Activated CD8-positive, alpha-beta memory T cell treated with anti-CD3 and anti-CD28 coated beads for 48 hours (primary cell): ENCODE data around the gene MT2A.
"Not testable (repeated sequence)": the region's sequence is repeated elsewhere in the genome, so short reads cannot be mapped to it uniquely, and the experiment has no call there.

Experiments used
- DNase-seq, 3 experiments: peaks; one replicate each; pipeline ENCODE4 v3.0.0-alpha.2; 2020; ENCODE audit warnings: low read depth in 2 of 3, low spot score in 2 of 3

The MT2A gene

DNA sequence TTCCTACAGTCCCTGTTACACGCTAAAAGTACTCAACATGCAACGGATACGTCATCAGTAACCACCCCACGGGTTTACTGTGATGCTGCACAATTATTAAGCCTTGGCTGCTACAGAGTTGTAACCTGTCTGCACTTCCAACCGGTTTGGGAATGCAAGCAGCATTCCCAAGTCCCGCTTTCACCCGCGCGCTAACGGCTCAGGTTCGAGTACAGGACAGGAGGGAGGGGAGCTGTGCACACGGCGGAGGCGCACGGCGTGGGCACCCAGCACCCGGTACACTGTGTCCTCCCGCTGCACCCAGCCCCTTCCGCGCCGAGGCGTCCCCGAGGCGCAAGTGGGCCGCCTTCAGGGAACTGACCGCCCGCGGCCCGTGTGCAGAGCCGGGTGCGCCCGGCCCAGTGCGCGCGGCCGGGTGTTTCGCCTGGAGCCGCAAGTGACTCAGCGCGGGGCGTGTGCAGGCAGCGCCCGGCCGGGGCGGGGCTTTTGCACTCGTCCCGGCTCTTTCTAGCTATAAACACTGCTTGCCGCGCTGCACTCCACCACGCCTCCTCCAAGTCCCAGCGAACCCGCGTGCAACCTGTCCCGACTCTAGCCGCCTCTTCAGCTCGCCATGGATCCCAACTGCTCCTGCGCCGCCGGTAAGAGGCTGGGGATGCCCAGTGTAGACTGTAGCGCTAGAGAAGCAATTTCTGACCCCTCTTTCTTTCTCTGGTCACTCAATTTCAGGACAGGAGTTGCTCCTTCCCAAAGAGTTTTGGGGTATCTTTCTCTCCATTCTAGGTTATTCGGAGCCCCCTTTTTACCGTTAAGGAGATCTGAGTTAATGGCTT, at the start of gene MT2A:
TSS of gene MT2A (plus strand) at position 542 of the 833 bp plus-strand sequence. CDS start at position 614, 72 bp downstream.
- peak; percentile 70 to 89 (median 82) for DNase-seq

DNA sequence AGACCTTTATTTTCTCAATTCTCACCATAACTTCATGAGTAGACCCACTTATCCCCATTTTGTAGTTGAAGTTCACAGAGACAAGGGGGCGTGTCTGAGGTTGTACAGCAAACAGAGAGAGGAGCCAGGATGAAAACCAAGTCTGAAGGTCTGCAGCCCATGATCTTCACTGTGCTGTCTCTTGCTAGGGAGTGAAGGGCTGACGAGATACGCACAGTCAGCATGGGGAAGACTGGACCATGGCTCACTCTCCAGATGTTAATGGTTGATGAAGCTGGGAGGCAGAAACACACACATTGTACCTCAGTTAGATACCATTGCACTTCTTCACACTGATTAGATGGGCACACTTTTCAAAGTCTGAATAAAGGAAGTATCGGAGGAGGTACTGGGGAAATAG, 49.3 kb upstream of the MT2A start:
- DNase-seq = no peak

DNA sequence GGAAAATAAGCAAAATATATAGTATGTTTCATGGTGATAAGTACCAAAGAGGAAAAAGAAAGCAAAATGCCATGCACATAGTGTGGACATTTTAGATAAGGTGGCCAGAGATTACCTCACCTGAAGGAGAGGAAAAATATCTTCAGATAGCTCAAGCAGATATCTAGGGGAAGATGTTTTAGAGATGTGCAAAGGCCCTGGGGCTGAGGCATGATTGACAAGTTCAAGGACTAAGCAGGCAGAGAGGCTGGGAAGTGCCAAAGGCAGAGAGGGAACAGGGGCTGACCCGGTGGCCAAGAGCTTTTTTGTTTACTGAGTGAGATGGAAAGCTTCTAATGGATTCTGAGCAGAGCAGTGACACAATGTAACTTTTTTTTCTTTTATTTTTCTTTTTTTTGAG, 47.9 kb upstream of the MT2A start:
- DNase-seq = no peak

DNA sequence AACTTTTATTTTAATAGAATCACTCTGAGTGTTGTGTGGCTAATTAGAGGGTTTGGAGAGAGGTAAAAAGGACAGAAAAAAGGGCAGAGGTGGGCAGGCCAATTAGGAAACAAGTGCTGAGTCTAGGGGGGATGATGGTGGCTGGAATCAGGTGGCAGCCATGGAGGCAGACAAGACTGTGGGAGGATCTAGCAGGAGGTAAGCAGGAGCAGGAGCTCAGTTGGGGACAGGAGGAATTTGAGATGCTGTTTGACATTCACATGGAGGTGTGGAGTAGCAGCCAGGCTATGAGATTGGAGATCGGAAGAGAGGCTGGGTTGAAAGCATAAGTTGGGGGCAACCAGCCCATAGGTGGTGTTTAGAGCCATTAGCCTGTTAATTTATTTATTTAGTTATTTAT, 47.3 kb upstream of the MT2A start:
- DNase-seq = no peak

DNA sequence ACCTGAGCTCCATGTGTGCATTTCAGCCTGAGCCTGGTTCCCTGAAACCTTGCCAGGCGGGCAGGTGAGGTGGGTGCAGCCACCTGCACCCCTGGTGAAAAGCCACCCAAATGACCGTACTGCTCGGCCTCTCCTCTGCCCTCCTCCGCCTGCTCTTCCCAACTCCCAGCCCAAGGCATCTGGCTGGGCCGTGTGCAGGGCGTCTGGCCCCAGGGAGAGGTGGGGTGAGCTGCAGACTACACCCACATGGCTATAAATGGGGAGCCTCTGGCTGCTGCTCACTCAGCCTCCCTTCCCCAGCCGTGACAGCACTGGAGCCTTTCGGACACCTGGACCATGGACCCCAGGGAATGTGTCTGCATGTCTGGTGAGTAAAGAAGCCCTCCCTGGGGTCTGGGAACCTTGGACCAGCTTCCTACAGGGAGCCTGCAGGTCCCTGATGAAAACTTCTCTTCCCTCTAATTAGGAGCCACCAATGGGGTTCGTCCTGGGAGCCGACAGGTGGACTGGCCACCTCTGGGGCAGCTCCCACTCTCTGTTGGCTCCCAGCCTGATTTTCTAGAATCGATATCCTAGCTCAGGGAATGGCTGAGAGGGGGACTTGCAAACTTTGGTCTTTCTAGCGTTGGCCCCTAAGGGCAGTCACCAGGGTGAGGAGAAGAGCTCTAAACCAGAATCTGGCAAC, 43.4 kb upstream of the MT2A start, which contains the start of gene MT4:
TSS of gene MT4 (plus strand) at position 281 of the 685 bp plus-strand sequence. CDS start at position 337, 56 bp downstream.
- DNase-seq = no peak

DNA sequence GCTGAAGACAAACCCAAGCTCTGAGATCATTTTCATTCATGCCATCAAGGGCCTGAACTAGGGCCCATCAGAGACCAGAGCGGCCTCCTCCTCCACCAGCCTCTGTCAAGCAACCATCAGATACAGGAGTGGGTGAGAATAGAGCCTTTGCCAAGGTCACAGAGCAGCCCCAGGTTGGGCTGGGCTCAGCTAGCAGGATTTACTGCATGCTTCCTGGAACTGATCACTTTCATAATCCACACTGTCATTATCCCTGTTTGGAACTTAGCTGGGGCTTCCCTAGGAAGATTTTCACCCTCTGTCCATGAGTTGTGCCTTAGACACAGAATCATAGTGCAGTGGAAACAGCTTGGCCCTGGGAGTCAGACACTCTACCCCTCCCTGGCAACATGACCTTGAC, 38.4 kb upstream of the MT2A start:
- no peak for DNase-seq

DNA sequence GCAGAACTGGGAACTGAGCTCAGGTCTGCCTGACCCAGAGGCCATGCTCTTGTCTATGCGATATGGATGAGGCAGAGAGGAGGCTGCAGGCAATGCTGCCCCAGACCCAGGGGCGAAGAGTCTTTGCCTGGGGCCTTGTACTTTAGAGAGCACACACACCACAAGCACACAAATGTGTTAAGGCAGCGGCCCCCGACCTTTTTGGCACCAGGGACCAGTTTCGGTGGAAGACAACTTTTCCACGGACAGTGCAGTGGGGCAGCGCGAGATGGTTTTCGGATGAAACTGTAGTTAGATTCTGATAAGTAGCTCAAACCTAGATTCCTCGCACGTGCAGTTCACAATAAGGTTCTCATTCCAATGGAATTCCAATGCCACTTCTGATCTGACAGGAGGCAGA, 36.9 kb upstream of the MT2A start:
- no peak for DNase-seq

DNA sequence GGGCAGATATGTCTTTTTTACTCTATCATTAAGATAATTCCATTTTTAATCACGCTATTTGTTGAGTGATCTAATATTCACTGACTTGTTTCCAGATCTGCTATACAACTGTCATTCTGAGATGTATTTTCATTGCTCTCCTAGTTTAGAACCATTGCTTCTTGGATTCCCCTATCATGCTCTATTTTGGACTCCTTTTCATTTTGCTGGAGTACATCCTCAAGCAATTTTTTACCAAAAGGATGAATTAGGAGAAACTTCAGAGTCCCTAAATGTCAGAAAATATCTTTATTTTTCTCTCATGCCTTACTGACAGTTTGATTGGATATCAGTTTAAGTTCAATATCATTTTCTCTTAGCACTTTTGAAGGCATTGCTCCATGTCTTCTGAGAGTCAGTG, 33.8 kb upstream of the MT2A start:
- no peak for DNase-seq

DNA sequence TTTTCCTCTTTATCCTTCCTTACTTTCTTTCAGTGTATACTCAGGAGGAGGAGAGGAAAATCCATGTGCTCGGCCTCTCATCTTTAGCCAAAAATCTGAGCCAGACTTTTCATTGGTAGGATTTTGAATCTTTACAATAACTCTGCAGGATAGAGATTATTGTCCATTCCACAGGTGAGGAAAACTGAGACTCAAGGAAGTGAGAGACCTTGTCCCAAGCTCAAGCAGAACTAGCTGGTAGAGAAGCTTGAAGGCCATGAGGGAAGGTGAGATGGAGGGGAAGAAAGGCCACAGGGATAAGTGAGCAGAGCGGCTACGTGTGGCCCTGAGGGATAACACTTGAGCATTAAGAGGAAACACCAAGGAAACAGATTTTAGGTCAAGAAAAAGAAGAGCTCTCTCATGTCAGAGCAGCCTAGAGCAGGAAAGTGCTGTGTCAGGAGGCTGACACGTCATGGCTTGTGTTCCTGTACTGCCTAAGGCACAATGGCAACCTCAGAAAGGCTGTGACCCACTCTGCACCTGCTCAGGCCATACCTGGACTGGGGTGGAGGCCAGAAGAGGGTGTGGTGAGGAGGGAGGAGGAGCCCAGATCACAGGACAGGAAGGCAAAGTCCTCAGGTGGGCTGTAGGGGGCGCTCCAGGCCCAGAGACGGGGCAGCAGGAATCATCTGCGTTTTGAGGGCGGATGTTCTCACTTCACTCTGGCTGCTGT, 31.6 kb upstream of the MT2A start:
- peak; percentile 51 to 82 (median 76) for DNase-seq

DNA sequence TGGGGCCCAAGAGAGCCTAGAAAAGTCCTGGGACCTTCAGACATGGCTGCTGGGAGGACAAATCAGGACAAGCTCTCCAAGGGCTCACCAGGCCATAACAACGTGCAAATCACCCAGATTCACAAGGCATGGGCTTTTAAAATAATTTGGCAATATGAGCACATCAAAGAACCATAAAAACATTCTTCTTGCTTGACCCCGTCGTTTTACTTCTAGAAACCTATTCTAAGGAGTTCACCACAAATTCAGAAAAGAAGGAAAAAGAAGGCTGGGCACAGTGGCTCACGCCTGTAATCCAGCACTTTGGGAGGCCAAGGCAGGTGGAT, 31.1 kb upstream of the MT2A start:
- DNase-seq = no peak

DNA sequence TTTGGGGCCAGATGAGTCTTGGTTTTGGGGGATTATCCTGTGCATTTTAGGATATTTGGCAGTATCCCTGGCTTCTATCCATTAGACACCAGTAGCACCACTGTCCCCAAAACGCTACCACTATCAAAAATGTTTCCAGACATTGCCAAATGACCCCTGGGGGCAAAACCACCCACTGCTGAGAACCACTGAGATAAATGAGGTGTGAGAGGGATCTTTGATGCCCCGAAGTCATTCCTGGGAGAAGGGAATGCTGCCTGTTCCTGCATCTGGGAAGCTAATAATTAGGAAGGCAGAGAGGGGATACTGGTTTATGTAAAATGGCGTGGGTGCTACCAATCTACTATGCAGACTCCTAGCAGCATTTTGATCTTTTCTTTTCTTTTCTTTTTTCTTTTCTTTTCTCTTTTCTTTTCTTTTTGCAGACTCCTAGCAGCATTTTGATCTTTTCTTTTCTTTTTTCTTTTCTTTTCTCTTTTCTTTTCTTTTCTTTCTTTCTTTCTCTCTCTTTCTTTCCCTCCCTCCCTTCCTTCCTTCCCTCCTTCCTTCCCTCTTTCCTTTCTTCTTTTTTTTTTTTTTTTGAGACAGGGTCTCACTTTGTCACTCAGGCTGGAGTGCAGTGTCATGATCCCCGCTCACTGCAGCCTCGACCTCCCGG, 27.9 kb upstream of the MT2A start:
- DNase-seq = no peak

DNA sequence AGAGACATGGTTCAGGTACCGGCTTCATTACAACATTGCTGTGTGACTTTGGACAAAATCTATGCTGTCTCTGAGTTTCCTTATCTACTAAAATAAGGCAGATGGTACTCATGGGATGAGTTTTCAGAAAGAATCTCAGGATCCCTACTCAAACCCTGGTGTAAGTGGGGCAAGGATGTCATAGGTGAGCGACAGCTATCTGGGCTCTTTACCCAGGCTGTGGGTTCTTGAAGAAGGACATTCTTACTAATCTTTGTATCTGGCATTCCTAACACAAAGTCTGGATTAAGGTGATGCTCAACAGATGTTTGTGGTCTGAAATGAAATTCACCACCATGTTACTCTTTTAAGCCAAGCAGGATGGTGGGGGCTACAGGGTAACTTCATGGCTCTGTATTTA, 25.5 kb upstream of the MT2A start:
- not testable (repeated sequence) for DNase-seq

DNA sequence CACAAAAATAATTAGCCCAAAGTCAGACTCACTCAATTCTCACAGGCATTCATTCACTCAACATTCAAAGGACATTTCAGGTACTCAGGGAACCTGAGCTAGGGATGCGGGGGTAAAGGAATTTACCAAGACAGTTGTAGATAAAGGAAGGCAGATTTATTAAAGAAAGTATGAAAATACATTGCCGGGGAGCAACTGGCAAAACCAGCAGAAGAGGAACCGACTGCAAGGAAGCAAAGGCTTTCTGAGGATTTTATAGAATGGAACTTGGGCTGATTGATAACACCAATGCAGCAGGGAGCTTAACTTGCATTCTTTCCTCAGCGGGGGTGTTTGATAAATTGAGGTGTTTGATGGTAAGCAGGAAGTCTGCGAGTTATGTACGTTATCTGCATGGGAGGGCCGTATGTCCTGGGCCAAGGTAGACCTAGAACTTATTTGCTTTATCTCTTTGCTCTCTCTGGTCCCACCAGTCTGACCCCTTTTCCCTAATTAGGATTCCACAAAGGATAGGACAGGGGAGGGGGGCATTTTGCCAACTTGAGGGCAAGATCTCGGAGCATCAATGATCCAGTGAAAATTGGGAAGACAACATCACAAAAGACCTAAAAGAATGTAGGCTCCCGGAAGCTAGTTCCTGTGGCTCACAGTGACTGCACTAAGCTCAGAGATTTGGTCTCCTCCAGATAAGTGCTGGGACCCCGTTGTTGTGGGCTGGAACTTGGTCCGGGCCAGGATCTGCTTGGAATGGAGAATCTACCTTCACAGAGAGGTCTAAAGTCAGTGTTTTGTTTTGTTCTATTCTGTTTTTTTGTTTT, 24.8 kb upstream of the MT2A start:
- no peak for DNase-seq

DNA sequence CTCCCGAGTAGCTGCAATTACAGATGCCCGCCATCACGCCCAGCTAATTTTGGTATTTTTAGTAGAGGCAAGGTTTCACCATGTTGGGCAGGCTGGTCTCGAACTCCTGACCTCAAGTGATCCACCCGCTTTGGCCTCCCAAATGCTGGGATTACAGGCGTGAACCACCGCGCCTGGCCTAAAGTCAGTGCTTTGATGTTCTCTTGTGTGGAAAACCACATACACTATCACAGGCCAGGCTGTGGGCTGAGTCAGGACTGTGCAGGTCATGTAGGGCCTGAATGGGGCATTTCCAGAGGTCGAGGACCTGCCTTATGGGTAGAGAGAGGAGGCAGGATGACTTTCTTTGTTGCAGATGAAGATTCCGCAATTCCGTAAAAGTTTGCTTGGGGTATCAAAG, 24.1 kb upstream of the MT2A start:
- no peak for DNase-seq

DNA sequence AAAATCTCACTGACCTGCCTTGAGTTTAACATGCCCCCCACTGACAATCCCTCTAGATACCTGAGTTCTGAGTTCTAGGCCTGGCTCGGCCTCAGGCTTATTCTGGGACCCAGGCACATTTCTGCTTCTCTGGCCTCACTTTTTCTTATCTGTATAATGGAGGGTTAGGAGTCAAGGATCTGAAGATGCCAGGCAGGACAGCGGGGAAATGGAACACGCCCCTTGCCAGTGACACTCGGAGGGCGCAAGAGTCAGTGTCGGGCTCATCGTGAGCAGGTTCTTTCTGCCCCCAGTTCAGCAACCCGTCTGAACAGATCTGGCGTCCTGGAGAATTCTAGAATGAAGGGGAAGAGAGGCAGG, 19.6 kb upstream of the MT2A start:
- DNase-seq = no peak

DNA sequence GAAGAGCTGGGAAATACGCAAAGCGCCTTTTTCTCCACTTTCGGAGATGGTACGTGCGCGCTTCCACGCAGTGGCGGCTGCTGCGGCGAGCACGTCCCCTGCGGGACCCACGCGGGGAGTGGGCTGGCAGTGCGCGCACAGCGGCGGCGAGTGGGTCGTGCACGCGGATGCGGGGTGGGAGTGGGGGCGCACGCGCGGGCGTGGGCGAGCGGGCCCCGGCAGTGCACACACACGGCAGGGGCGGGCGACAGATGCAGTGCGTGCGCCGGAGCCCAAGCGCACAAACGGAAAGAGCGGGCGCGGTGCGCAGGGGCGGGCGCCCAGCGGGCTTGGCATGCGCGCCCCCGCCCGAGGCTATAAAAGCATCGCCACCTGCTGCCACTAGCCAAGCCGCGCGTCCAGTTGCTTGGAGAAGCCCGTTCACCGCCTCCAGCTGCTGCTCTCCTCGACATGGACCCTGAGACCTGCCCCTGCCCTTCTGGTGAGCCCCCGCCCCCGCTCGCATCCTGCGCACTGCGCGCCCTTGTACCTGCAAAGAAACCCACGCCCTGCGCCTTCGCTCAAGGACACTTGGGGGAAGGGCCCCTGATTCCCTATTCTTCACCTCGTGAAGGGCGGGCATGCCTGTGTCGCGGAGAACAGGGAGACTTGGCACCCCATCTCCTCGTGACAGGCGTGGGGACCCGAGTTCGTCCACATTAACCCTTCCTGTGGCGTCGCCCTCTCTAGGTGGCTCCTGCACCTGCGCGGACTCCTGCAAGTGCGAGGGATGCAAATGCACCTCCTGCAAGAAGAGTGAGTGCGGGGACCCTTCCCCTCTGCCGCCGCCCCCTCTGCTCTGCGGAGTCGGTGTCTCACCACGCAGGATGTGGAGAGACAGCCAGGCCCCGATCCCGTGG, 19.0 kb upstream of the MT2A start, which contains the start of gene MT3:
TSS of gene MT3 (plus strand) at position 388 of the 899 bp plus-strand sequence. CDS start at position 451, 63 bp downstream.
- DNase-seq = no peak

DNA sequence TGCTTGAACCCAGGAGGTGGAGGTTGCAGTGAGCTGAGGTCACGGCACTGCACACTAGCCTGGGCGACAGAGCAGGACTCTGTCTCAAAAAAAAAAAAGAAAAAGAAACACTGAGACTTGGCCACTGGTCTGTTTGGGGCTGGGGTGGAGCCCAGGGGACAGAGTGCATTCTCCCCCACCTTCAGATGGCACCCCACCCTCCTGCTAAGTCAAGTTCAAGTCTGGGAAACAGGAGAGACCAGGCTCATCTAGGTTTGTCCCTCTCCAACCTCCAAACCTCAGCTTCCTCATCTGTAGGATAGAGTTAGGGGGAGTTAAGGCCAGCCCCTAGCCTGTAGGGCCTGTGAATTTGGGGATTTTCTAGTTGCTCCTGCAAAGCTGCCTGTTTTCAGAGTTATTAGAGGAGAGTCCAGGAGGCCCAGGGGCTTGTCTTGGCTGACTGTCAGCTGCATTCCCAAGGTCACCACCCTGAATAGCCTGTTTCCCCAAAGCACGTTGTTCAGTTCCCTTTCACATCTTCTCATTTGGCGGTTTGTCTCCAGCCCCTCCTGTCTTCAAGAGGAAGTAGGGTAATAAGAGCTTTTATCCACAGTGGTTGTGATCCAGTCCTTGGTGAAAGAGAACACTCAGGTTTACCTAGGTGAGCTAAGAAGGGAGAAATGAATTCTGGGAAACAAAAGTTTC, 16.9 kb upstream of the MT2A start:
- no peak for DNase-seq

DNA sequence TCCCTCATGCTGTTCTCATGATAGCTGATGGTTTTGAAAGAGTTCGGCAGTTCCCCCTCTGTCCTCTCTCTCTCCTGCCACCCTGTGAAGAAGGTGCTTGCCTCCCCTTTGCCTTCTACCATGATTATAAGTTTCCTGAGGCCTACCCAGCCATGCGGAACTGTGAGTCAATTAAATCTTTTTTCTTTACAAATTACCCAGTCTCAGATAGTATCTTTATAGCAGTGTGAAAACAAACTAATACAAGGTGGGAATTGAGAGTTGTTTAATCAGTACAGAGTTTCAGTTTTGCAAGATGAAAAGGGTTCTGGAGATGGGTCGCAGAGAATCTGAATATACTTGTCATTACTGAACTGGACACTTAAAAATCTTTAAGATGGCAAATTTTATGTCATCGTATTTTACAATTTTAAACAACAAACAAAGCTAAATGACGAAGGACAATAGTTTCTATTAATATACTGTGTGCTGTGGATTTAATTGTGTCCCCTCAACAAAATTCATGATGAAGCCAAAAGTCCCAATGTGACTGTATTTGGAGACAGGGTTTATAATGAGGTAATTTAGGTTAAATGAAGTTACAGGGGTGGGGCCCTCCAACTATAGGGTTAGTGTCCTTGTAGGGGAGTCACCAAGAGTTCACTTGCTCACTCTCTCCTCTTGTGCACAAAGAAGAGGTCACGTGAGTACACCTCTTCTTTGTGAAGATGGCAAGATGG, 14.7 kb upstream of the MT2A start:
- no peak for DNase-seq
